IMR-90 (cell line): ENCODE measurements around the gene NLGN4X. TPM values are rescaled to one million over a fixed set of nuclear protein-coding genes. Genes with fewer than 3 reads are reported as not detected.

Experiments used
- ATAC-seq: fragments of 200-7000 bp; cut with Tn5 transposase; 2 replicates; pipeline ENCODE4 v1.9.1; 2020; ENCODE audit warnings: low read depth, mild to moderate bottlenecking, moderate library complexity
- BruUV-seq: library from RNA; stranded (reverse); fragments of 400-500 nt; replicated peaks from 2 replicates; lab custom pipeline; 2021; lab: Mats Ljungman, UMichigan
- CTCF ChIA-PET: fragments of 300-600 bp; formaldehyde crosslinking; extraction: SDS; loops from one replicate; lab custom pipeline; 2021; ENCODE audit warnings: antibody characterized with exemption; lab: Yijun Ruan, JAX
- POLR2A ChIA-PET: fragments of 300-600 bp; sonication (Branson Sonifier 250); formaldehyde crosslinking; loops from one replicate; lab custom pipeline; 2022; ENCODE audit warnings: antibody characterized with exemption; ENCODE audit not compliant: unreplicated experiment; lab: Charles Lee
- DNase-seq: peaks from one replicate; pipeline ENCODE4 v3.0.0; 2013
- H2AFZ ChIP-seq: replicated peaks from 2 replicates; pipeline ENCODE3; 2013; ENCODE audit warnings: low read length, mild to moderate bottlenecking; ENCODE audit not compliant: poor library complexity
- H2AK5ac ChIP-seq: 2 replicates; pipeline ENCODE4 v1.6.1; 2013; ENCODE audit warnings: low read depth, low read length, inconsistent platforms
- H2AK9ac ChIP-seq: replicated peaks from 2 replicates; pipeline ENCODE3; 2013; ENCODE audit warnings: mild to moderate bottlenecking, low read depth, low read length, moderate library complexity; ENCODE audit not compliant: poor library complexity
- H2BK120ac ChIP-seq: 2 replicates; pipeline ENCODE4 v1.6.1; 2013; ENCODE audit warnings: low read depth, low read length, inconsistent platforms
- H2BK15ac ChIP-seq: 3 replicates; pipeline ENCODE4 v1.6.1; 2013; ENCODE audit warnings: low read depth, low read length, inconsistent platforms
- H2BK20ac ChIP-seq: 2 replicates; pipeline ENCODE4 v1.6.1; 2013; ENCODE audit warnings: low read depth, mild to moderate bottlenecking, inconsistent platforms, low read length, moderate library complexity
- H2BK5ac ChIP-seq: 2 replicates; pipeline ENCODE4 v1.6.1; 2013; ENCODE audit warnings: mild to moderate bottlenecking, low read depth, low read length, inconsistent platforms; ENCODE audit not compliant: poor library complexity, severe bottlenecking
- H3K14ac ChIP-seq: replicated peaks from 2 replicates; pipeline ENCODE4 v1.6.1; 2013; ENCODE audit warnings: low read depth, low read length, inconsistent platforms
- H3K18ac ChIP-seq: 2 replicates; pipeline ENCODE4 v1.6.1; 2013; ENCODE audit warnings: low read depth, low read length, control low read depth
- H3K23ac ChIP-seq: 2 replicates; pipeline ENCODE4 v1.6.1; 2013; ENCODE audit warnings: low read depth, low read length, inconsistent platforms
- H3K27ac ChIP-seq: 2 replicates; pipeline ENCODE4 v1.5.1; 2013; ENCODE audit warnings: mild to moderate bottlenecking, control low read depth, low read length; ENCODE audit not compliant: insufficient read depth
- H3K27me3 ChIP-seq: 2 replicates; pipeline ENCODE4 v1.6.1; 2013; ENCODE audit warnings: low read length; ENCODE audit not compliant: control insufficient read depth, insufficient read depth
- H3K36me3 ChIP-seq: 2 replicates; pipeline ENCODE4 v1.6.1; 2013; ENCODE audit warnings: low read length, mixed read lengths; ENCODE audit not compliant: control insufficient read depth, insufficient read depth
- H3K4ac ChIP-seq: 2 replicates; pipeline ENCODE4 v1.6.1; 2013; ENCODE audit warnings: low read depth, low read length, inconsistent platforms
- H3K4me1 ChIP-seq: 2 replicates; pipeline ENCODE4 v1.6.1; 2013; ENCODE audit warnings: low read length, mixed read lengths; ENCODE audit not compliant: control insufficient read depth, insufficient read depth
- H3K4me2 ChIP-seq: 2 replicates; pipeline ENCODE4 v1.6.1; 2013; ENCODE audit warnings: low read depth, mild to moderate bottlenecking, control low read depth, low read length, moderate library complexity
- H3K4me3 ChIP-seq: 2 replicates; pipeline ENCODE4 v1.5.1; 2013; ENCODE audit warnings: low read depth, mild to moderate bottlenecking, control low read depth, low read length, moderate library complexity; ENCODE audit not compliant: insufficient read depth
- H3K56ac ChIP-seq: 2 replicates; pipeline ENCODE4 v1.6.1; 2013; ENCODE audit warnings: low read length, inconsistent platforms; ENCODE audit not compliant: insufficient read depth; ENCODE audit errors: extremely low read depth
- H3K79me1 ChIP-seq, 2 experiments: 2 replicates each; pipeline ENCODE4 v1.6.1; 2013; ENCODE audit warnings: low read length in 2 of 2, inconsistent platforms in 1 of 2, low read depth in 1 of 2
- H3K9ac ChIP-seq: 2 replicates; pipeline ENCODE4 v1.6.1; 2013; ENCODE audit warnings: low read depth, low read length, control low read depth
- H3K9me1 ChIP-seq: 2 replicates; pipeline ENCODE4 v1.6.1; 2013; ENCODE audit warnings: low read length, inconsistent platforms; ENCODE audit not compliant: insufficient read depth
- H3K9me3 ChIP-seq: 2 replicates; pipeline ENCODE4 v1.6.1; 2013; ENCODE audit warnings: low read length; ENCODE audit not compliant: control insufficient read depth, insufficient read depth
- H4K20me1 ChIP-seq: 2 replicates; pipeline ENCODE4 v1.6.1; 2013; ENCODE audit warnings: low read length, inconsistent platforms; ENCODE audit not compliant: insufficient read depth
- H4K5ac ChIP-seq: 2 replicates; pipeline ENCODE4 v1.6.1; 2013; ENCODE audit warnings: mild to moderate bottlenecking, low read depth, low read length, control low read depth
- H4K8ac ChIP-seq, 2 experiments: 2 replicates each; pipeline ENCODE4 v1.6.1; 2013; ENCODE audit warnings: low read depth in 2 of 2, low read length in 2 of 2, control low read depth in 1 of 2, inconsistent platforms in 1 of 2
- H4K91ac ChIP-seq: 2 replicates; pipeline ENCODE4 v1.6.1; 2013; ENCODE audit warnings: low read depth, low read length, inconsistent platforms; ENCODE audit not compliant: insufficient read depth
- BHLHE40 ChIP-seq: fragments of 150-350 bp; IDR thresholded peaks from 2 replicates; pipeline ENCODE4 v1.6.1; 2016; ENCODE audit warnings: mild to moderate bottlenecking, low read depth, low read length
- CHD1 ChIP-seq: IDR thresholded peaks from 2 replicates; pipeline ENCODE4 v1.6.1; 2012; ENCODE audit warnings: low read depth, low read length, improper control_type of control experiment
- CTCF ChIP-seq: conservative IDR thresholded peaks from 2 replicates; pipeline ENCODE4 v1.5.1; 2012; ENCODE audit warnings: mild to moderate bottlenecking, low read depth, low read length, improper control_type of control experiment
- FOS ChIP-seq: fragments of 150-350 bp; IDR thresholded peaks from 2 replicates; pipeline ENCODE4 v1.6.1; 2016; ENCODE audit warnings: low read depth, low read length
- MAFK ChIP-seq: IDR thresholded peaks from 2 replicates; pipeline ENCODE4 v1.6.1; 2012; ENCODE audit warnings: low read depth, low read length, improper control_type of control experiment
- MAZ ChIP-seq: IDR thresholded peaks from 2 replicates; pipeline ENCODE4 v1.6.1; 2012; ENCODE audit warnings: low read depth, mild to moderate bottlenecking, low read length, improper control_type of control experiment, moderate library complexity, borderline replicate concordance
- MXI1 ChIP-seq: IDR thresholded peaks from 2 replicates; pipeline ENCODE4 v1.6.1; 2012; ENCODE audit warnings: low read depth, mild to moderate bottlenecking, low read length, moderate library complexity, borderline replicate concordance
- POLR2A ChIP-seq: IDR thresholded peaks from 2 replicates; pipeline ENCODE4 v1.6.1; 2012; ENCODE audit warnings: mild to moderate bottlenecking, low read depth, low read length
- RAD21 ChIP-seq: IDR thresholded peaks from 2 replicates; pipeline ENCODE4 v1.6.1; 2012; ENCODE audit warnings: low read length, improper control_type of control experiment
- SMC3 ChIP-seq: fragments of 150-350 bp; IDR thresholded peaks from 2 replicates; pipeline ENCODE4 v1.6.1; 2016; ENCODE audit warnings: low read depth, mild to moderate bottlenecking, antibody characterized with exemption, low read length, moderate library complexity
- WGBS, 2 experiments: methylation state at CpG; one replicate each; pipeline versions ENCODE4 v1.1.5 to v1.1.7; 2013; ENCODE audit warnings: missing lambda C conversion rate in 2 of 2; ENCODE audit not compliant: insufficient read length in 1 of 2; ENCODE audit errors: extremely low coverage in 2 of 2; 5-methylcytosine and 5-hydroxymethylcytosine counted together
- dilution Hi-C: fragments of 300-500 bp; cut with HindIII; formaldehyde crosslinking; loops from one replicate; pipeline ENCODE4 v1.14.3; 2018; ENCODE audit warnings: low sequenced_read_pairs; ENCODE audit not compliant: unreplicated experiment
- in situ Hi-C: fragments of 300-500 bp; cut with MboI; formaldehyde crosslinking; loops from 3 replicates; pipeline ENCODE4 v1.14.3; 2019; ENCODE audit warnings: low sequenced_read_pairs, inconsistent platforms, mixed read lengths
- intact Hi-C: fragments of 100-400 bp; cut with micrococcal nuclease; formaldehyde crosslinking; loops from 2 replicates; pipeline ENCODE4 v1.10.0; 2022
- polyA plus RNA-seq, 3 experiments: library from polyadenylated mRNA; depleted of rRNA; stranded (reverse); fragments of >200 nt; gene quantifications; 2 replicates each; pipeline ENCODE4 v1.2.3, GENCODE V29; 2012; ENCODE audit warnings: low replicate concordance in 1 of 3
- total RNA-seq: library from RNA; depleted of rRNA; stranded (reverse); fragments of >200 nt; gene quantifications from 2 replicates; pipeline ENCODE4 v1.2.3, GENCODE V29; 2012

The NLGN4X gene
- total and polyA plus RNA-seq, 2 of the 4 experiments (the other 2 are of a cell fraction) = not detected

GRCh38 chrX:5976332-5976731 is 252.3 kb downstream of the NLGN4X start:
- ATAC-seq (no peak), DNase-seq (no peak)
- H3K4ac ChIP-seq = no peak overlapping the region

More at GRCh38 chrX:5976332-5976731, 252.3 kb downstream of the NLGN4X start:
- Histone ChIP-seq H3K18ac (no peak overlapping the region), H4K5ac (no peak overlapping the region), H3K4me3 (no peak overlapping the region), H4K8ac (no peak overlapping the region), H3K23ac (no peak overlapping the region), H3K56ac (no peak overlapping the region), H2AK5ac (no peak overlapping the region), H4K20me1 (no peaks in the 10 kb centered on the region), H3K79me1 (no peaks in the 10 kb centered on the region), H3K27me3 (no peaks in the 10 kb centered on the region), H3K9ac (no peak overlapping the region), H4K91ac (no peak overlapping the region), H2BK20ac (no peak overlapping the region), H3K4me1 (no peaks in the 10 kb centered on the region), H3K9me1 (no peaks in the 10 kb centered on the region), H3K27ac (no peak overlapping the region), H2BK15ac (no peak overlapping the region), H2AFZ (no peak overlapping the region), H2BK5ac (no peak overlapping the region), H3K4me2 (no peak overlapping the region), H3K36me3 (no peaks in the 10 kb centered on the region), H3K9me3 (peaks cover 6% of the 10 kb centered on the region), H2AK9ac (no peak overlapping the region), H2BK120ac (no peak overlapping the region), H3K14ac (no peak overlapping the region)
- dilution Hi-C loops = no loop called here
- ChIA-PET POLR2A (no interaction called here), CTCF (no interaction called here)
- in situ Hi-C loops = no loop called here
- intact Hi-C loops = no loop called here
- TF ChIP-seq SMC3 = no peak
- TF ChIP-seq CHD1 = no peak
- no peak for TF ChIP-seq POLR2A
- TF ChIP-seq MAZ = no peak
- no peak for TF ChIP-seq MAFK
- no peak for TF ChIP-seq RAD21
- no peak for TF ChIP-seq BHLHE40
- TF ChIP-seq FOS = no peak
- TF ChIP-seq CTCF = no peak
- TF ChIP-seq MXI1 = no peak
- WGBS, 2 experiments = no CpG with 5 or more reads among the region's 4 CpGs
- no TSS peak for BruUV-seq
